ENCODE measurements around the gene A3GALT2.
"Not testable (repeated sequence)": the region's sequence is repeated elsewhere in the genome, so short reads cannot be mapped to it uniquely, and the experiment has no call there.

Gene A3GALT2

GRCh38 chr1:33290615-33291014 is 30.3 kb downstream of the A3GALT2 start:
- not testable (repeated sequence) for DNase-seq

- DNase-seq, result no peak
Measured at GRCh38 chr1:33289858-33290154, 31.1 kb downstream of the A3GALT2 start.

- DNase-seq, result no peak
Measured at GRCh38 chr1:33288976-33289857, 31.7 kb downstream of the A3GALT2 start.

- DNase-seq, result no peak
Measured at GRCh38 chr1:33287317-33287716, 33.6 kb downstream of the A3GALT2 start.

GRCh38 chr1:33286451-33287185 is 34.3 kb downstream of the A3GALT2 start:
- DNase-seq, result no peak

- DNase-seq, result no peak
Measured at GRCh38 chr1:33284049-33284448, 36.8 kb downstream of the A3GALT2 start.

GRCh38 chr1:33282791-33283190 is 38.1 kb downstream of the A3GALT2 start:
- DNase-seq, result no peak

GRCh38 chr1:33281554-33282303 is 39.2 kb downstream of the A3GALT2 start:
- no peak for DNase-seq

GRCh38 chr1:33280091-33280661 is 40.7 kb downstream of the A3GALT2 start:
- no peak for DNase-seq

GRCh38 chr1:33277488-33278084 is 43.3 kb downstream of the A3GALT2 start:
- no peak for DNase-seq

GRCh38 chr1:33276573-33277298 is 44.2 kb downstream of the A3GALT2 start:
- no peak for DNase-seq

- no peak for DNase-seq
Measured at GRCh38 chr1:33275706-33276572, 45.0 kb downstream of the A3GALT2 start.

- no peak for DNase-seq
Measured at GRCh38 chr1:33275195-33275594, 45.7 kb downstream of the A3GALT2 start.

GRCh38 chr1:33274446-33274845 is 46.5 kb downstream of the A3GALT2 start:
- no peak for DNase-seq

- DNase-seq, result no peak
Measured at GRCh38 chr1:33273961-33274371, 46.9 kb downstream of the A3GALT2 start.

- no peak for DNase-seq
Measured at GRCh38 chr1:33273406-33273805, 47.5 kb downstream of the A3GALT2 start.

- no peak for DNase-seq
Measured at GRCh38 chr1:33272930-33273329, 48.0 kb downstream of the A3GALT2 start.

GRCh38 chr1:33272509-33272908 is 48.4 kb downstream of the A3GALT2 start:
- no peak for DNase-seq

- no peak for DNase-seq
Measured at GRCh38 chr1:33271666-33272505, 49.0 kb downstream of the A3GALT2 start.
